GM18502 (cell line): Measurements from ENCODE around the gene SKI.
"Not testable (repeated sequence)": the region's sequence is repeated elsewhere in the genome, so short reads cannot be mapped to it uniquely, and the experiment has no call there.

ENCODE experiments used
- ATAC-seq: cut with Tn5 transposase; IDR thresholded peaks from one replicate; pipeline ENCODE4 v1.9.1; 2021; ENCODE audit warnings: mild to moderate bottlenecking; ENCODE audit not compliant: unreplicated experiment, poor library complexity

The SKI gene

GRCh38 chr1:2330519-2331199, 102.5 kb downstream of the SKI start:
- no peak for ATAC-seq

GRCh38 chr1:2331200-2331544, 103.1 kb downstream of the SKI start:
- no peak for ATAC-seq

- ATAC-seq: not testable (repeated sequence)
Measured at GRCh38 chr1:2331580-2331979, 103.5 kb downstream of the SKI start.

- no peak for ATAC-seq
Measured at GRCh38 chr1:2334366-2334765, 106.2 kb downstream of the SKI start.

- no peak for ATAC-seq
Measured at GRCh38 chr1:2334883-2335534, 106.9 kb downstream of the SKI start.

- no peak for ATAC-seq
Measured at GRCh38 chr1:2335721-2336455, 107.8 kb downstream of the SKI start.

GRCh38 chr1:2336499-2336898, 108.4 kb downstream of the SKI start:
- ATAC-seq: no peak

GRCh38 chr1:2337081-2337480, 109.0 kb downstream of the SKI start:
- ATAC-seq: no peak

- no peak for ATAC-seq
Measured at GRCh38 chr1:2337501-2337900, 109.4 kb downstream of the SKI start.

GRCh38 chr1:2339206-2340085, 111.3 kb downstream of the SKI start:
- no peak for ATAC-seq

- ATAC-seq: no peak
Measured at GRCh38 chr1:2340086-2340917, 112.2 kb downstream of the SKI start.

GRCh38 chr1:2340918-2341254, 112.8 kb downstream of the SKI start:
- no peak for ATAC-seq

GRCh38 chr1:2341706-2342383, 113.7 kb downstream of the SKI start:
- no peak for ATAC-seq

- ATAC-seq: no peak
Measured at GRCh38 chr1:2342384-2343022, 114.4 kb downstream of the SKI start.

- no peak for ATAC-seq
Measured at GRCh38 chr1:2343023-2343935, 115.2 kb downstream of the SKI start.

- no peak for ATAC-seq
Measured at GRCh38 chr1:2344121-2344681, 116.1 kb downstream of the SKI start.

- ATAC-seq: no peak
Measured at GRCh38 chr1:2344744-2345296, 116.7 kb downstream of the SKI start.
